ENCODE measurements around the gene KYAT1. TPM values are rescaled to one million over a fixed set of nuclear protein-coding genes. Genes with fewer than 3 reads are reported as not detected.

Gene KYAT1
- total RNA-seq, 1 experiment from 2014 or later, result 14.6 TPM

- Histone ChIP-seq H2BK5ac (ENCODE audit: insufficient read length, low read length) (no peak overlapping the region), H4K91ac (ENCODE audit: insufficient read length, low read depth, low read length) (no peak overlapping the region), H3K23ac (ENCODE audit: insufficient read length, low read depth, low read length) (no peak overlapping the region), H3K4me1 (ENCODE audit: insufficient read depth, low read length) (no peaks in the 10 kb centered on the region), H3K56ac (ENCODE audit: insufficient read length, low read depth, low read length) (no peak overlapping the region), H3K27me3 (ENCODE audit: insufficient read depth, low read length) (no peaks in the 10 kb centered on the region), H3K18ac (ENCODE audit: insufficient read length, low read depth, low read length) (no peak overlapping the region), H3K9ac (ENCODE audit: extremely low read depth, insufficient read length, low read length) (no peak overlapping the region), H4K5ac (ENCODE audit: insufficient read length, low read depth, low read length) (no peak overlapping the region), H3K23me2 (ENCODE audit: insufficient read length, low read depth, low read length, poor library complexity, severe bottlenecking) (no peaks in the 10 kb centered on the region), H2BK20ac (ENCODE audit: low read depth, low read length, poor library complexity, severe bottlenecking) (no peak overlapping the region), H4K8ac (replicated peaks; ENCODE audit: insufficient read length, low read depth, low read length) (no peak overlapping the region), H2BK15ac (ENCODE audit: low read depth, low read length) (no peak overlapping the region), H2BK120ac (ENCODE audit: low read depth, low read length, poor library complexity, severe bottlenecking) (no peak overlapping the region), H4K20me1 (ENCODE audit: control insufficient read depth, insufficient read depth, insufficient read length) (no peaks in the 10 kb centered on the region), H3K4ac (ENCODE audit: low read depth, low read length) (no peak overlapping the region), H3T11ph (ENCODE audit: low read length) (no peak overlapping the region), H2AFZ (ENCODE audit: low read length) (no peak overlapping the region), H2BK12ac (ENCODE audit: insufficient read length, low read depth, low read length) (no peak overlapping the region), H3K14ac (ENCODE audit: insufficient read depth, low read length) (no peak overlapping the region), H2AK5ac (ENCODE audit: insufficient read length, low read length) (no peak overlapping the region), H3K79me2 (ENCODE audit: insufficient read depth, low read length) (no peaks in the 10 kb centered on the region), H3K79me1 (ENCODE audit: insufficient read depth, low read depth, low read length, poor library complexity, severe bottlenecking) (no peaks in the 10 kb centered on the region), H3K4me2 (ENCODE audit: insufficient read depth, insufficient read length, low read length) (no peak overlapping the region), H3K27ac (ENCODE audit: insufficient read length, low read depth, low read length) (no peak overlapping the region), H3K9me3 (ENCODE audit: control insufficient read depth, low read depth, low read length) (no peaks in the 10 kb centered on the region)
- H3K36me3 Mint-ChIP-seq (ENCODE audit: insufficient read depth in 1 of 3, low read depth in 3 of 3), result peaks cover under 1 to 17% (median 16%) of the 10 kb centered on the region in 3 experiments; a peak in 5 of 7 replicates
- no peak overlapping the region; a peak in 1 of 7 replicates for H3K27ac Mint-ChIP-seq
- no peak for TF ChIP-seq CTCF (conservative IDR thresholded peaks at IDR 0.05)
- H3K9me3 Mint-ChIP-seq, result no peaks in the 10 kb centered on the region
- H3K4me3 Mint-ChIP-seq, result no peak overlapping the region
- WGBS (ENCODE audit: extremely low coverage, insufficient read length, low lambda C conversion rate), result no CpG with 5 or more reads among the region's 5 CpGs
- no peak for DNase-seq
- no peaks in the 10 kb centered on the region for H3K27me3 Mint-ChIP-seq (ENCODE audit: low read depth)
- no peaks in the 10 kb centered on the region for H3K4me1 Mint-ChIP-seq
Observed at GRCh38 chr9:128810873-128811272, 70.9 kb downstream of the KYAT1 start.
